ELF-1 (cell line): ENCODE measurements around the gene DPP10.

Experiments
- DNase-seq: peaks from one replicate; pipeline ENCODE4 v3.0.0-alpha.2; 2016; ENCODE audit warnings: low read depth, low spot score

Gene DPP10

DNA sequence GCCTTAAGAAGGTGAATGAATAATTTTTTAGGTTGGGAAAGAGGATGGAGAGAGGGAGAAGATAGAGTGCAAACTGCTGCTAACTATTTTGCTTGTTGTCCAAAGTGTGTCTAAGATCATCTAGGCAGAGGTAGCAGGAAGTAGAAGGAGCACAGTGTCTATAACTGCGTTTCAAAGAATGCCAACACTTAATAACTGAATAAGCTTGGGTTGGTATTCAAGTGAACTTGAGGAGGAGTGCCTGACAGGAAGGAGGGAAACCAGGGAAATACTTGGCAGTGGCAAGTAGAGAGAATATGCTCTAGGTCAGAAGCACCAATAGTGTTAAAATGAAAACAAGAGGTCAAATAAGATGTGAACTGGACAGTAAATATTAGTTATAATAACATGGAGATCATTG is 155.9 kb downstream of the DPP10 start:
- no peak for DNase-seq

GRCh38 chr2:114609203-114609602 is 166.8 kb downstream of the DPP10 start:
- DNase-seq = no peak

DNA sequence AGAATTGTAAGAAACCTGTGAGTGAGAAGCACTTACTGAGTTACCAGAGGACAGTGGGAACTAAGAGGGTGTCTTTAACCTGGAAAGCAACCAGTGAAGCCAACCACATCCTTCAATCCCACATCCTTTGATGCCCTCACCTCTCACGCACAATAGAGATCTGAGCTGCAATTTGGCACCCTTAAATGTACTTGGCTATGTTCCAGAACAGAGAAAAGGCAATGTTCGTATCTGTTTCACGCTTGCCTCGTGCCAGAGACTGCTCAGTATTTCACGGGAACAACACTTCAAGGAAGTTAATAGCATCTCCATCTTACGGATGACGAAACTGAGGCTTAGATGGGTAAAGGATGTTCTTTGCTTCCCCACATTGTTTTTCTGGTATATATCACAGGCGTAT is 167.4 kb downstream of the DPP10 start:
- DNase-seq = no peak

DNA sequence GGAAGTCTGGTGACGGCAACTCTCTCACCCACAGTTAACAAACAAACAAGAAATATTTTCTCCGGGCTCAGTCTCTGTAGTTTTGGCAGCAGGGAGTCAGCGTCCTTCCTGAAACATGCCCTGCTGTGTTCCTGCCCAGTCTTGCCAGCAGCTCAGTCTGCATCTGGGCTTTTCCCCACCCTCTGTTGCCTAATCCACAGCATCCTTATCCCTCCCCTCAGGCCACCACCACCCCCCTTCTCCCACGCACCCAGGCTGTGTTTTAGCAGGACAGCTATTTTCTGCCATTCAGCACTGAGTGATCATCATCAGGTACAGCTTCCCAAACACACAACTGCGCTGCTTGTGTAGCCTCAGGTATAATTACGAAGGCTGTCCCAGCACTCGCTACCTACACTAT is 168.2 kb downstream of the DPP10 start:
- peak; percentile 22 for DNase-seq

DNA sequence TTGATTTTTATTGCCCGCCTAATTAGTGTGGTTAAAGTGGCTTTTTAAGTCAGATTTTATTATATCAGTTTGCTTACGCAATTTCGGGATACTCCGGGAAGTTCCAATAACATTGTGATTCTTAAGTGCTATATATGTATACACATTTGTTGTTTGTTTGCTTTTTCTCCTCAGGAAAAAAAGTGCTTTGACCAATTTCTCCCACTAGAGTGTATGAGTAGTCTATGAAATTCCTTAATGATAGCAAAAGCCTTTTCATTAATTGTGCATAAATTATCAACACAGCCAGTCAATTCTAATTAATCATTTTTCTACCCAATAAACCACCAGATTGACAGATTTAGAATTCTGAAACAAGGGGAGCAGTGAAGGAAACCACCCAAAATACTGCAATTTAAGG is 172.2 kb downstream of the DPP10 start:
- no peak for DNase-seq

GRCh38 chr2:114628481-114628880 is 186.0 kb downstream of the DPP10 start:
- no peak for DNase-seq

DNA sequence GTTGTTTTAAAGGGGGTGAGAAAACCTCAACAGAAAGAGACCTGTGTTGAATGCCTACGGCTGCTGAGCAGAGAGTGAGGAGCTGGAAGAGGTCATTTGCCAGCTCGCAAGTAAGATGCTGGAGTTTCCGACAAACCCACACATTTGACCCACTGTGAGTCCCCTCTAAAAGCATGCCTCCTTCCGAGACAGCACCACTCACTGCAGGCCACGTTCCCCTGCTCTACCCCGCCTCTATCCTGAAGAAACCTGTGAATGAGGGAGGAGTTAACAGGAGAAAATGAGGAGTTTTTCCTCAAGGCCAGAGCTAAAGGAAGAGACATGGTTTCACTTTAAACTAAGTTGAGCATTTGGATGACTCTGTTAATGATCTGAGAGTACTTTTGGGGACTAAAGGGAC is 188.7 kb downstream of the DPP10 start:
- DNase-seq = no peak

GRCh38 chr2:114642166-114642770 is 199.8 kb downstream of the DPP10 start:
- peak; percentile 40 for DNase-seq

- DNase-seq = no peak
Observed at GRCh38 chr2:114642988-114643553, 200.6 kb downstream of the DPP10 start.

DNA sequence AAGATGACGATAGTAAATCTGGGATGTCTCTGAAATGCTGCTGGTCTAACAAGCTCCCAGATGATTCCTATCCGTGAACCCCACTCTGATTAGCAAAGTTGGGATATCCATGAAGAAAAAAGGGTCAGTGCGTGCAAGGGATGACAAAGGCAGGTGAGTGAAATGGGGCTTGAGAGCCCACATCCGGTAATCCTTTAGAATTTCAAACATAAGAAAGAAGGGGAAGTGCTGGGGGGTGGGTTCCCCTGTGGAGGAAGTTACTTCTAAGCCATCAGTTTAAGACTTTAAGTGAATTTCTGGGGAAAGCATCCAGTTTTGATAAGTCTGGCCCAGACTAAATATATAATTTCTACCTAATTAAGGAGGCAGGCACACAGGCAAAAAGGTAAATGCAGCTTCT is 209.5 kb downstream of the DPP10 start:
- DNase-seq = no peak

DNA sequence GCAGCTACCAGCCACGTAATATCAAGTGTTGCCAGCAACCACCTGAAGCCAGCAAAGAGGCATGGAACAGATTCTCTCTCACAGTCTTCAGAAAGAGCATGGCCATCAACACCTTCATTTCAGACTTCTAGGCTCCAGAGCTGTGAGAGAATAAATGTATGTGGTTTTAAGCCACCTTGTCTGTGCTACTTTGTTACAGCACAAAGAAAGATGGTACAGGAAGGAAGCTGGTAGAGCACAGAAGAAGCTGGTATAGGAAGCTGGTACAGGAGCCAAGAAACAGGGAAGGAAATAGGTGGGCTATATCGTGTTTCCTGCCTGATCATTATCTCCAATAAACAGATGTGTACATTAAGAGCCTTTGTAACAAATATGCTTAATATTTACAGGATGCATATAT is 217.4 kb downstream of the DPP10 start:
- no peak for DNase-seq

GRCh38 chr2:114661971-114662939 is 219.8 kb downstream of the DPP10 start:
- peak; percentile 76 for DNase-seq

GRCh38 chr2:114668415-114668814 is 226.0 kb downstream of the DPP10 start:
- no peak for DNase-seq

GRCh38 chr2:114683251-114683650 is 240.8 kb downstream of the DPP10 start:
- DNase-seq = no peak

GRCh38 chr2:114684403-114684802 is 242.0 kb downstream of the DPP10 start:
- DNase-seq = peak; percentile 16

DNA sequence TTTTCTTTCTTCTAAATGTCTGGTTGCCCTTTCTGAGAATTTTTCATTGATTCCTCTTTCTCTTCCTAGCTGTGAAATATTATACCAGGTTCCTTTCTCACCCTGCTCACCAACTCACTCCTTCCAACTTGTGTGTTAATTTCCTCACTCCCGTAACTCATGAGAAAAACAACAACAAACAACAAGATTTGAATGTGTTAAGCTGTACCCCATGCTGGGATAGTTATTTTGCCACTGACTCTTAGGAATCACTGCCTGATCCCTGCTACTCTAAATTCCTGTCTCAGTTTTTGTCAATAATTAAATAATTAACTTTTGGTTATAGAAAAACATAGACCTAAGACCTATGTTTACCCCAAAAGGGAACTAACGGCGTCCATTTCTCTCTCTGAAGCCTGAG is 242.7 kb downstream of the DPP10 start:
- no peak for DNase-seq

DNA sequence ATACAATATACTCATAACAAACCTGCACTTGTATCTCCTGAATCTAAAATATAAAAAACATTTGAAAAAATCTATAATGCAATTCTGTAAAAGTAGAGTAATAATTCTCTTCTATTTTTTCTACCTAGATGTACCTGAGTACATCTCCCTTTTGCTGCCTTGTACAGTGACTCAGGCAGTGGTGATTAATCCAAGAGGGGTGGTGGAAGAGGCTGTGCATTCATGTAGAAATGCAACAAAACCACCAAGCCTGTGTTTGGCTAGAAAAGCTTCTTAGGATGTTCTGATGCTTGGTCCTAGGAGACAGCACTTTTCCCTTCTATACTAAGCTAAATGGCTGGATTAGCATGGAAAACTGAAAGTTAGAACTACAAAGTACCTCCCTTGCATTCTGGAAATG is 245.8 kb downstream of the DPP10 start:
- no peak for DNase-seq

- no peak for DNase-seq
Observed at GRCh38 chr2:114698520-114698919, 256.1 kb downstream of the DPP10 start.

GRCh38 chr2:114699423-114699944 is 257.0 kb downstream of the DPP10 start:
- DNase-seq = no peak

DNA sequence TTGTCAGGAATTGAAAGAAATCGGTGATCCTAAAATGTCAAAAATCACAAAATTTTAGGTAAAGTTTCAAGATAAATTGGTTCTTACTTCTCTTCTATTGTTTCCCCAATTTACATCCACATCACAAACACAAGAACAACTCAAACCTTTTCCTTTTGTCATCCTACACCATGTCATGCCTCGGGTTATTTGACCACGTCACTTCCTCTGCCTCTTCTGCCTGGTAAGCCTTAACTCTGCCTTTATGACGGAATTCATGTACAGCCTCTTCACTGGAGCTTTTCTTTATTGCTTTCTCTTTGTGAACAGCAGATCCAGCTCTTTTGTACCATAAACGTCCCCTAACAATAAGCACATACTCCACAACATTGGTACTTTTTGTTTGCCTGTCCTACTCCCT is 258.0 kb downstream of the DPP10 start:
- no peak for DNase-seq

GRCh38 chr2:114709936-114710850 is 267.8 kb downstream of the DPP10 start:
- no peak for DNase-seq
